Central memory CD4-positive, alpha-beta T cell (primary cell): Measurements from ENCODE around the gene CNOT3.
"Not testable (repeated sequence)": the region's sequence is repeated elsewhere in the genome, so short reads cannot be mapped to it uniquely, and the experiment has no call there.

Experiments
- DNase-seq: peaks from one replicate; pipeline ENCODE4 v3.0.0; 2022

The CNOT3 gene

GRCh38 chr19:54172471-54173358 is 35.2 kb downstream of the CNOT3 start, which contains the start of gene TMC4:
Gene TMC4 (minus strand): TSS chr19:54173160. CDS start chr19:54173117, 43 bp downstream.
- no peak for DNase-seq

- no peak for DNase-seq
These were observed 35.8 kb downstream of the CNOT3 start for GRCh38 chr19:54173359-54173699.

DNA sequence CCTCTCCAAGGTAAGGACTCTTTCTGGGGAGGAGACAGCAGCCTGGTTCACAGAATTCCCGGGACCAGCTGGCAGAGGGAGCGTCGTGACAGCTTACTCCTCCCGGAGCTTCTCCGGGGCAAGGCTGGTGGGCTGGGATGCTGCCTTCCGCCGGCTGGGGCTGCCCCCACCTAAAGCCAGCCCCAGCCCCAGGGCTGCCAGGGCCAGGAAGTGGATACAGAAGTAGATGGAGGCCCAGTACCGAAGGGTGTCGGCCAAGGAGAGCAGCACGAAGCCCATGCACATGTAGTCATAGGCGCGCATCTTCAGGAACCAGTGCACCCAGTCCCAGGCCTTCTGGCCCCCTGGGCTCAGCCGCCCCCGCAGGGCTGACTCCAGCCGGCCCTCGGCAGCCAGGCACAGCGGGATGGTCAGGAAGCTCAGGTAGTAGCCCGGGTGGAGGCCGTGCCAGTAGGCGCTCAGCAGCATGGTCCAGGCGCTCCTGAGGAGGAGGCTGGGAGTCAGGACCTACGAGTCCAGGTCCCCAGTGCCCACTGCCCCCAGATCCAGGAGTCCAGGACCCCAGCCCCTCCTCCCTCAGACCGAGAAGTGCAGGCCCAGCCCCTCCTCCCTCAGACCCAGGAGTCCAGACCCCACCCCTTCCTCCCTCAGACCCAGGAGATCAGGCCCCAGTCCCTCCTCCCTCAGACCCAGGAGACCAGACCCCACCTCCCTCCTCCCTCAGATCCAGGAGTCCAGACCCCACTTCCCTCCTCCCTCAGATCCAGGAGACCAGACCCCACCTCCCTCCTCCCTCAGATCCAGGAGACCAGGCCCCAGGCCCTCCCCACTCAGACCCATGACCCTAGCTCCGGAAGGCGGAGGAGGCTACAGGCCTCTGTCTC is 36.6 kb downstream of the CNOT3 start:
- no peak for DNase-seq

DNA sequence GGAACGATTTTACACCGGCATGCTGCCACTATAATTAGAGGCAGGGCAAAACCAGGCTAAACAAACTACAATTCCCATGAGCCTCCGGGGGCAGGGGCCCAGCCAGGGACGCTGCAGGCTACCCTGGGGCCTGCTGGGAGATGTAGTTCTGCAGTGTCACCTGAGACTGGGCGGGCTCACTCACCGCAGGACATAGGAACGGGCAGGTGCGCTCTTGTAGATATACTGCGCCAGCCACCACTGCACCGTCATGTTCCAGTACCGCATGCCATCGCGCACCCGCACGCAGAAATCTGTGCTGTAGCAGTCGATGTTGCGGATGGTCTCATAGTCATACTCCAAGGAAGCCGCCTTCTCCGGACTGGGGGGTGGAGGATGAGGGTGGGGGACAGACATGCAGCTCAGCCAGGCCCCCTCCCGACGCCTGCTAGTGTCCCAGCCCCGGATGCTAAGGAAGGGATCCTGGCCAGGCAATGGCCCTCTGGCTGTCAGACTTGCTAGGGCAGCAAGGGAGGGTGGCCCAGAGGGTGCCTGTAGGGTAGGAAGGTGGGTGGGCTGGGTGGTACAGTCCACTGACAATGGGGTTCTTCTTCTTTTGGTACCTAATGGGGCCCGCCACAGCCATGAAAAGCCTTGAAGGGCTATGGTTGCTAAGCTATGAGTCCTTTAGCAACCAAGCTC is 41.2 kb downstream of the CNOT3 start:
- DNase-seq, result peak; percentile 37

- DNase-seq, result no peak
These were observed 41.8 kb downstream of the CNOT3 start for GRCh38 chr19:54179262-54179852.

DNA sequence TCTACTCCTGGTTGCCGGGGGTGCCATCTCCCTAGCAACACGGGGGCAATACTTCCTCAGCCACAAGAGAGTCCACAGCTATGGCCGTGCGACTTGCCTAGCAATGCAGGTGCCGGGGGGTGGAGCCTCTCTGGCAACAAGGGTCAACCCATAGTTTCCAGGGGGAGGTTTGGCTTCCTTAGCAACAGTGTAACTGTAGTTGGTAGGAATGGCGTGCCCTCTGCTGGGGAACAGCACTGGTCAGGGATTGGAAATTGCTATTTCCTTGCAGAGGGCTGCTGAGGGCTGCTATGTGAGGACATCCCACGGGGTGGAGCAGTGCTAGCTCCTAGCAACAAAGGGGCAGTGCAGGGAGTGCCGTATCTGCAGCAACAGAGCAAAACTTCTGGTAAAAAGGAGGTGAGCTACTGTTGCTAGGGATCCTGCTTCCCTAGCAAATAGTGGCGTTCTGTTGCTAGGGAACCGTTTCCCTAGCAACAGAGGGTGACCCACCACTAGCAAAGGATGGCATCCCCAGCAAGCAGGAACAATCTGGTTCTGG is 42.4 kb downstream of the CNOT3 start:
- DNase-seq, result no peak

GRCh38 chr19:54180691-54181091 is 43.1 kb downstream of the CNOT3 start:
- no peak for DNase-seq

- not testable (repeated sequence) for DNase-seq
These were observed 44.3 kb downstream of the CNOT3 start for GRCh38 chr19:54181894-54182293.

DNA sequence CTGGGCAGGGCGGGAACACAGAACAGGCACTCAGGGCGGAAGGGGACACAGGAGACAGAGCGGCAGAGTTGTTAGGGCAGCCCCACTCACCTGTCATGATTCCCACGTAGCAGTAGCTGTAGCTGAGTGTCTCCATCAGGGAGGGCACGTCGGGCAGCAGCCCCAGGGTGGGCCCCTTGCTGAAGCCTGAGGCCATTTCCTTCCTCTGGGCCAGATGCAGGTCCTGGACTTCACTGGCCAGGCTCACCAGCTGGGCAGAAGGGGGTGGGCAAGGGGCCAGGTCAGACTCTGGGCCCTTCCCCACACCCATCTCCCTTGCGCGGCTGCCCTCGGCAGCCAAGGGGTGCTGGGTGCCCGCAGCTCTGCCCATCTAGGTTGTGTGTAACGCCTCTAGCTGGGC is 45.9 kb downstream of the CNOT3 start:
- no peak for DNase-seq

- no peak for DNase-seq
These were observed 48.8 kb downstream of the CNOT3 start for GRCh38 chr19:54186351-54186750.

- no peak for DNase-seq
These were observed 49.4 kb downstream of the CNOT3 start for GRCh38 chr19:54186934-54187381.

DNA sequence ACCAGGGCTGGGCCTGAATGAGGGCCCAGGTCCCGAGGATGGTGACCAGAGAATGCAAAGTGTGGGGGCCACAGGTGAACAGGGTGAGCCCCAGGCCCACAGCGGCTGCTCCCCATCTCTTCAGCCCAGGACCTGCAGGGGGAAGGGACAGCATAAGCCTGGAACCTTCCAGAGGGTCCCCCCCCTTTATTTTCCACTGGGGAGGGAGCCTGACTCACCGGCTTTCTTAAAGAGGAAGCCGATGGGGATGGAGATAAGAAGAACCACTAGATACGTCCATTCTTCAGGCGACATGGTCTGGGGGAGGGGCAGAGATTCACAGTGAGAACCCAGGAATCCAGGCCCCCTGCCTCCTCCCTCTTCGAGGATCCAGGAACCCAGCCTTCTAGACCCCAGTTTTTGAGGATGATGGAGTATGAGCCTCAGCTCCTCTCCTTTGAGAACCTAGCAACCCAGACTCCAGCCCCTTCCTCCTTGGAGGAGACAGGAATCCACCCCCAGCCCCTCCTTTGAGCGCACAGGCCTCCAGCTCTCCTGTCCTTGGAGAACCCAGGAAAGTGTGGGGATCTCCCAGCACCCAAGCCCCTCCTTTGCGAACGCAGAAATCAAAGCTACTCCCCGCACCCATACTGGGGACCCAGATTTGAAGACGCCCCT is 50.8 kb downstream of the CNOT3 start:
- no peak for DNase-seq

DNA sequence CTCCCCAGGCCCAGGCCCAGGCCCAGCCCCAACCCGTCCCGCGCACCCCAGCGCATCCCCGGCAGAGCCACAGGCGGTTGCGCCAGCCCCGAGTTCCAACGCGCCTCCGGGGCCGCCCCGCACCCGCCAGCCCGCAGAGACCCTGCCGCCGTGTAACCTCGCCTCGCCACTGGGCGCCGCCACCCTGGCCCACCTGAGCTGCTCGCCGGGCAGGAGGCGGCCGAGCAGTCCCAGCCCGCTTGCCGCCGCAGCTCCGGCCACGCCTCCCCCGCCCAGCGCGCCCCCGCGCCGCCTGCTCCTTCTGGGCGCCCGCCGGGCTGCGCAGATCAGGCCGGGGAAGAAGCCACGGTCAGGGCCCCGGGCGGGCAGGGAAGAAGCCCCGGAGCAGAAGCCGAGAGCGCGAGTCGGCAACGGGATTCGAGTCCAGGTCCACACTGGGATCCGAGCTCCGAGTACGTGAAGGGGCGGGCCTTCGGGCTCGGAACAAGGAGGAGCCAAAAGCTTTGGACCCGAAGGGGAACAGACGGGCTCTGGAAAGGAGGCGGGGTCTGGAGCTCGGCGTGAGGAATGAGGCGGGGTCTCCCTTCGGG is 51.7 kb downstream of the CNOT3 start, which contains the start of gene MBOAT7:
TSS of gene MBOAT7 (minus strand) at position 436 of the 590 bp plus-strand sequence. CDS start 1,072 bp downstream, outside the sequence.
- no peak for DNase-seq

- DNase-seq, result peak; percentile 100
These were observed 52.4 kb downstream of the CNOT3 start for GRCh38 chr19:54189735-54190502.

GRCh38 chr19:54190503-54191010 is 53.0 kb downstream of the CNOT3 start:
- DNase-seq, result peak; percentile 100

- no peak for DNase-seq
These were observed 53.6 kb downstream of the CNOT3 start, which contains the start of gene TSEN34 for GRCh38 chr19:54191011-54191810. Gene TSEN34 (plus strand): TSS chr19:54191308. CDS start chr19:54191365, 57 bp downstream.

GRCh38 chr19:54191811-54192453 is 54.4 kb downstream of the CNOT3 start:
- no peak for DNase-seq

DNA sequence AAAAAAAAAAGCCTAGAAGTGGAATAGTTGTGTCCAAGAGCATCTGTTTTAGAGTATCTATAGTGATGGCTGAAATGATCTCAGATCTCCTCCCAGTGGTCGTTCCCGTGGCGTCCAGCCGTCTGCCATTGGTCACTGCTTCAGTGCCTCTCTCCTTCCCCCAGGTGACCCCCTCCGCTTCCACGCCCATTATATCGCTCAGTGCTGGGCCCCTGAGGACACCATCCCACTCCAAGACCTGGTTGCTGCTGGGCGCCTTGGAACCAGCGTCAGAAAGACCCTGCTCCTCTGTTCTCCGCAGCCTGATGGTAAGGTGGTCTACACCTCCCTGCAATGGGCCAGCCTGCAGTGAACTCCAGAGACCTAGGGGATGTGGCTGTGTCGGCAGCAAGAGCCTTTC is 55.4 kb downstream of the CNOT3 start:
- no peak for DNase-seq

DNA sequence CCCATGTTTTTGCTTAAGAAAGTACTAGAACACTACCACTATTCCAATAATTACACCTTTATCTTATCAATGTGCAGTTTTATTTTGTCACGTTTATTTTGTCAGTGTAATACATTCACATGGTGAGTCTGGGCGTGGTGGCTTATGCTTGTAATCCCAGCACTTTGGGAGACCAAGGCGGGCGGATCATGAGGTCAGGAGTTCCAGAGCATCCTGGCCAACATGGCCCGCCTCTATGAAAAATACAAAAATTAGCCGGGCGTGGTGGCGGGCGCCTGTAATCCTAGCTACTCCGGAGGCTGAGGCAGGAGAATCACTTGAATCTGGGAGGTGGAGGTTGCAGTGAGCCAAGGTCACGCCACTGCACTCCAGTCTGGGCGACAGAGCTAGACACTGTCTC is 56.9 kb downstream of the CNOT3 start:
- DNase-seq, result not testable (repeated sequence)
